Heart right ventricle (tissue), 16 donors: ENCODE measurements around the gene MCTP1. TPM values are rescaled to one million over a fixed set of nuclear protein-coding genes. Genes with fewer than 3 reads are reported as not detected.

Source experiments
- ATAC-seq, 8 donors: fragments of 200-7000 bp; cut with Tn5 transposase; one replicate each; pipeline ENCODE4 v1.9.1; 2020; ENCODE audit warnings: mild to moderate bottlenecking in 8 of 8, moderate library complexity in 8 of 8, moderate number of reproducible peaks in 1 of 8
- DNase-seq, 2 donors: peaks; one replicate each; pipeline ENCODE4 v3.0.0-alpha.2; 2020
- H3K27ac ChIP-seq, 10 donors: fragments of 200-600 bp; sonication (generic) in 2 of 10; one replicate each; pipeline versions ENCODE4 v1.5.0 to v1.8.0; 2020 to 2022; ENCODE audit warnings: mild to moderate bottlenecking in 3 of 10
- H3K27me3 ChIP-seq, 7 donors: fragments of 200-600 bp; one replicate each; pipeline ENCODE4 v1.8.0; 2021 to 2022; ENCODE audit warnings: mild to moderate bottlenecking in 2 of 7
- H3K36me3 ChIP-seq, 9 donors: fragments of 200-600 bp; sonication (generic) in 1 of 9; one replicate each; pipeline versions ENCODE4 v1.5.0 to v1.8.0; 2020 to 2022; ENCODE audit warnings: mild to moderate bottlenecking in 2 of 9
- H3K4me1 ChIP-seq, 9 donors: fragments of 200-600 bp; sonication (generic) in 1 of 9; one replicate each; pipeline versions ENCODE4 v1.5.0 to v1.8.0; 2020 to 2022; ENCODE audit warnings: mild to moderate bottlenecking in 4 of 9
- H3K4me3 ChIP-seq, 10 donors: fragments of 200-600 bp; sonication (generic) in 2 of 10; one replicate each; pipeline versions ENCODE4 v1.5.0 to v1.8.0; 2020 to 2022; ENCODE audit warnings: mild to moderate bottlenecking in 7 of 10, moderate library complexity in 2 of 10
- H3K9me3 ChIP-seq, 11 donors: fragments of 200-600 bp in 10 of 11; sonication (generic) in 2 of 11; one replicate each; pipeline versions ENCODE4 v1.5.0 to v1.8.0; 2013 to 2022; ENCODE audit warnings: mild to moderate bottlenecking in 2 of 11, control low read depth in 1 of 11, moderate library complexity in 1 of 11
- CTCF ChIP-seq, 9 donors: fragments of 200-600 bp; sonication (generic) in 2 of 9; IDR thresholded peaks; one replicate each; pipeline versions ENCODE4 v1.5.0 to v1.8.0; 2021 to 2022; ENCODE audit warnings: antibody characterized with exemption in 9 of 9, mild to moderate bottlenecking in 5 of 9, moderate library complexity in 1 of 9
- WGBS, 2 donors: extraction: QIAGEN DNeasy Blood & Tissue Kit; methylation state at CpG; one replicate each; pipeline ENCODE4 v1.1.7; 2013; ENCODE audit warnings: inconsistent platforms in 1 of 2; 5-methylcytosine and 5-hydroxymethylcytosine counted together
- intact Hi-C, 10 donors: fragments of 100-400 bp; cut with DNase I; formaldehyde crosslinking; loops; one replicate each; pipeline versions ENCODE4 v1.11.1 to v1.14.2; 2022
- polyA plus RNA-seq, 2 donors: library from polyadenylated mRNA; stranded (reverse); fragments of 200-250 nt; gene quantifications; one replicate each; pipeline ENCODE4 v1.2.3, GENCODE V29; 2013
- total RNA-seq, 10 donors: library from RNA; stranded (reverse); fragmentation: NEBNext Ultra II Directional in 3 of 10; extraction: Animal tissue kit (Norgen Biotek cat#: 25700) in 3 of 10; gene quantifications; one replicate each; pipeline versions ENCODE4 v1.2.1 to v1.2.4, GENCODE V29; 2021 to 2023
- donor health status: Arrhythmogenic right ventricular cardiomyopathy.
- donor health status: ischemic (EF 13 %, LVEDD 7.1; RV severe dilation, severe dysfunction).
- donor health status: healthy with polysubstance abuse.
- donor health status: DM: no; HTN: yes; CAD: no.
- donor health status: DM: no; HTN: no; CAD: no.
- donor health status: ischemic (EF 25% LVEDD 6.9; RV normal size, moderate dysfunction).
- donor health status: ischemic (EF 25% LVEDD 5.7; RV mildly dilated, moderate dysfunction).
- donor health status: healthy.
- donor health status: DM: yes; HTN: yes; CAD: no.
- donor health status: Ischemic cardiomyopathy.
- donor health status: ischemic (EF 35%, LVEDD 5.7; RV mildly dilated, moderate dysfunction).
- donor health status: nonischemic (EF 11% LVEDD 7.7; RV severe dilation, severe dysfunction).
- donor health status: DM: yes; HTN: yes; CAD: no.
- donor health status: PGD.
- donor health status: ischemic (EF 29% LVEDD 5.4; RV normal size, mild dysfunction).
- donor health status: nonischemic (EF 23%, LVEDD 6.1; RV moderate dilation, normal function).

MCTP1 gene
- total and polyA plus RNA-seq, 12 donors: 1.3 to 19.7 (median 5.3) TPM

- H3K27me3 ChIP-seq: no peaks in the 10 kb centered on the region
- peaks cover 0 to 13% (median 0%) of the 10 kb centered on the region in 9 donors for H3K4me1 ChIP-seq
- TF ChIP-seq CTCF (IDR thresholded peaks at IDR 0.05): no peak
- H3K9me3 ChIP-seq: no peaks in the 10 kb centered on the region
- H3K27ac ChIP-seq: no peak overlapping the region
- H3K36me3 ChIP-seq: peaks cover 0 to 25% (median 0%) of the 10 kb centered on the region in 9 donors
- no peak for DNase-seq
- no peak for ATAC-seq
- no peak overlapping the region for H3K4me3 ChIP-seq
- intact Hi-C loops: no loop called here
Observed at GRCh38 chr5:94944160-94944559, 340.7 kb downstream of the MCTP1 start.

GRCh38 chr5:94941122-94941755 is 343.7 kb downstream of the MCTP1 start:
- no peak for DNase-seq
- no peaks in the 10 kb centered on the region for H3K9me3 ChIP-seq
- no peak overlapping the region for H3K4me3 ChIP-seq
- H3K4me1 ChIP-seq: peaks cover 0 to 11% (median 0%) of the 10 kb centered on the region in 9 donors
- peaks cover 0 to 38% (median 0%) of the 10 kb centered on the region in 9 donors for H3K36me3 ChIP-seq
- WGBS, 2 donors: 59 to 60% methylated on average over 1 of the region's 1 CpG
- no peak for TF ChIP-seq CTCF (IDR thresholded peaks at IDR 0.05)
- no peak for ATAC-seq
- H3K27me3 ChIP-seq: no peaks in the 10 kb centered on the region
- intact Hi-C loops: no loop called here
- H3K27ac ChIP-seq: no peak overlapping the region

- 71 to 72% methylated on average over 2 of the region's 2 CpGs for WGBS, 2 donors
- intact Hi-C loops: no loop called here
- no peak overlapping the region for H3K4me3 ChIP-seq
- H3K4me1 ChIP-seq: no peaks in the 10 kb centered on the region
- H3K27ac ChIP-seq: no peak overlapping the region
- DNase-seq (no peak), ATAC-seq (no peak)
- no peaks in the 10 kb centered on the region for H3K9me3 ChIP-seq
- H3K27me3 ChIP-seq: no peaks in the 10 kb centered on the region
- no peak for TF ChIP-seq CTCF (IDR thresholded peaks at IDR 0.05)
- H3K36me3 ChIP-seq: peaks cover 0 to 6% (median 0%) of the 10 kb centered on the region in 9 donors
Observed at GRCh38 chr5:94932259-94932658, 352.6 kb downstream of the MCTP1 start.

GRCh38 chr5:94928891-94929290 is 356.0 kb downstream of the MCTP1 start:
- no peaks in the 10 kb centered on the region for H3K27me3 ChIP-seq
- WGBS, 2 donors: 76 to 77% methylated on average over 6 of the region's 6 CpGs
- intact Hi-C loops: no loop called here
- no peak overlapping the region for H3K4me3 ChIP-seq
- no peaks in the 10 kb centered on the region for H3K9me3 ChIP-seq
- ATAC-seq (no peak), DNase-seq (no peak)
- H3K4me1 ChIP-seq: peaks cover 0 to 4% (median 0%) of the 10 kb centered on the region in 9 donors
- no peak for TF ChIP-seq CTCF (IDR thresholded peaks at IDR 0.05)
- no peak overlapping the region for H3K27ac ChIP-seq
- H3K36me3 ChIP-seq: peaks cover 0 to 6% (median 0%) of the 10 kb centered on the region in 9 donors
